Natural killer cell (primary cell): ENCODE results near the gene NAV2. TPM values are rescaled to one million over a fixed set of nuclear protein-coding genes. Genes with fewer than 3 reads are reported as not detected.
A peak's percentile ranks its signal among the peaks of the same experiment; 100 is the strongest.

ENCODE experiments used
- ATAC-seq, 3 donors: fragments of 150-1000 bp in 2 of 3; fragments of 200-7000 bp in 1 of 3; cut with Tn5 transposase; 1 replicate in 1 of 3; 2 replicates in 2 of 3; pipeline ENCODE4 v1.10.0; 2021; ENCODE audit warnings: mild to moderate bottlenecking in 2 of 3, moderate library complexity in 2 of 3
- DNase-seq, 2 donors: peaks; one replicate each; pipeline versions ENCODE4 v3.0.0 to v3.0.0-alpha.2; 2013 to 2021; ENCODE audit warnings: mixed read lengths in 1 of 2
- H3K27ac ChIP-seq: one replicate; pipeline ENCODE4 v1.5.1; 2013; ENCODE audit warnings: mild to moderate bottlenecking, low read length
- H3K27me3 ChIP-seq: one replicate; pipeline ENCODE4 v1.6.1; 2013; ENCODE audit warnings: low read length; ENCODE audit not compliant: control insufficient read depth, insufficient read depth
- H3K36me3 ChIP-seq: one replicate; pipeline ENCODE4 v1.6.1; 2013; ENCODE audit warnings: low read length; ENCODE audit not compliant: control insufficient read depth, insufficient read depth
- H3K4me1 ChIP-seq: one replicate; pipeline ENCODE4 v1.6.1; 2013; ENCODE audit warnings: low read length; ENCODE audit not compliant: control insufficient read depth, insufficient read depth
- H3K4me3 ChIP-seq: one replicate; pipeline ENCODE4 v1.5.1; 2013; ENCODE audit warnings: low read length
- H3K9me3 ChIP-seq: one replicate; pipeline ENCODE4 v1.6.1; 2013; ENCODE audit warnings: low read length; ENCODE audit not compliant: control insufficient read depth, insufficient read depth
- H3K27ac Mint-ChIP-seq, 2 donors: one replicate each; pipeline ENCODE4 v1.8.0; 2022; ENCODE audit warnings: mild to moderate bottlenecking in 2 of 2, mixed read lengths in 2 of 2, moderate library complexity in 1 of 2
- H3K27me3 Mint-ChIP-seq, 2 donors: one replicate each; pipeline ENCODE4 v1.8.0; 2022; ENCODE audit warnings: low read depth in 2 of 2, mixed read lengths in 2 of 2
- H3K36me3 Mint-ChIP-seq: one replicate; pipeline ENCODE4 v1.8.0; 2022; ENCODE audit warnings: mixed read lengths
- H3K4me1 Mint-ChIP-seq, 2 donors: one replicate each; pipeline ENCODE4 v1.8.0; 2022; ENCODE audit warnings: mixed read lengths in 2 of 2
- H3K4me3 Mint-ChIP-seq: one replicate; pipeline ENCODE4 v1.8.0; 2022; ENCODE audit warnings: mild to moderate bottlenecking, moderate library complexity, mixed read lengths
- H3K9me3 Mint-ChIP-seq, 2 donors: one replicate each; pipeline ENCODE4 v1.8.0; 2022; ENCODE audit warnings: mixed read lengths in 2 of 2
- WGBS: methylation state at CpG from one replicate; pipeline ENCODE4 v1.1.7; 2013; ENCODE audit warnings: missing lambda C conversion rate; ENCODE audit not compliant: insufficient coverage; 5-methylcytosine and 5-hydroxymethylcytosine counted together
- intact Hi-C: fragments of 100-400 bp; cut with micrococcal nuclease; formaldehyde crosslinking; loops from one replicate; pipeline ENCODE4 v1.14.2; 2022
- total RNA-seq, 4 donors: library from RNA; stranded (reverse); fragments of 120-200 nt in 1 of 4; gene quantifications; one replicate each; pipeline versions ENCODE4 v1.2.3 to v1.2.4, GENCODE V29; 2013 to 2022
- TF ChIP-seq, protein P1 (sequence below): fragments of 200-600 bp; IDR thresholded peaks from one replicate; pipeline ENCODE4 v1.8.0; 2022; ENCODE audit warnings: antibody characterized with exemption

Gene NAV2
- total RNA-seq, 3 donors from 2014 or later (not counting 1 experiment from before 2014, with no cell fraction given) = 0.14 to 1.6 (median 0.43) TPM

DNA sequence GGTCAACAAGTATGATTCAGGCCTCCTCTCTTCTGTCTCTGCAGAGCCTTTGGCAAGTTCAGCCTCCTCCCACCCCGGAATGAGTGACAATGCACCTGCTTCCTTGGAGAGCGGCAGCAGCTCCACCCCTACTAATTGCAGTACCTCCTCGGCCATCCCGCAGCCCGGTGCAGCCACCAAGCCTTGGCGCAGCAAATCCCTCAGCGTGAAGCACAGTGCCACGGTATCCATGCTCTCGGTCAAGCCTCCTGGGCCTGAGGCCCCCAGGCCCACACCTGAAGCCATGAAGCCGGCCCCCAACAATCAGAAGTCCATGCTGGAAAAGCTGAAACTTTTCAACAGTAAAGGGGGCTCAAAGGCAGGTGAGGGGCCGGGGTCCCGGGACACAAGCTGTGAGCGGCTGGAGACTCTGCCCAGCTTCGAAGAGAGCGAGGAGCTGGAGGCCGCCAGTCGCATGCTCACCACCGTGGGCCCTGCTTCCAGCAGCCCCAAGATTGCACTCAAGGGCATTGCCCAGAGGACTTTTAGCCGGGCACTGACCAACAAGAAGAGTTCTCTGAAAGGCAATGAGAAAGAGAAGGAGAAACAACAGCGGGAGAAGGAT is 220.6 kb downstream of the NAV2 start:
- no peaks in the 10 kb centered on the region for H3K36me3 Mint-ChIP-seq
- H3K27me3 Mint-ChIP-seq = peaks cover 0 to 7% of the 10 kb centered on the region in 2 donors
- WGBS = 94% methylated on average over 20 of the region's 20 CpGs

GRCh38 chr11:19933801-19934488 is 221.3 kb downstream of the NAV2 start:
- Histone ChIP-seq H3K4me3 (no peak overlapping the region), H3K9me3 (no peaks in the 10 kb centered on the region), H3K27me3 (no peaks in the 10 kb centered on the region), H3K36me3 (no peaks in the 10 kb centered on the region), H3K4me1 (no peaks in the 10 kb centered on the region), H3K27ac (no peak overlapping the region)
- no peak overlapping the region for H3K27ac Mint-ChIP-seq
- DNase-seq (no peak), ATAC-seq (no peak)
- no peaks in the 10 kb centered on the region for H3K9me3 Mint-ChIP-seq
- 81% methylated on average over 12 of the region's 12 CpGs for WGBS
- intact Hi-C loops = no loop called here
- no peak overlapping the region for H3K4me3 Mint-ChIP-seq
- H3K4me1 Mint-ChIP-seq = no peaks in the 10 kb centered on the region
- TF ChIP-seq, protein P1, sequence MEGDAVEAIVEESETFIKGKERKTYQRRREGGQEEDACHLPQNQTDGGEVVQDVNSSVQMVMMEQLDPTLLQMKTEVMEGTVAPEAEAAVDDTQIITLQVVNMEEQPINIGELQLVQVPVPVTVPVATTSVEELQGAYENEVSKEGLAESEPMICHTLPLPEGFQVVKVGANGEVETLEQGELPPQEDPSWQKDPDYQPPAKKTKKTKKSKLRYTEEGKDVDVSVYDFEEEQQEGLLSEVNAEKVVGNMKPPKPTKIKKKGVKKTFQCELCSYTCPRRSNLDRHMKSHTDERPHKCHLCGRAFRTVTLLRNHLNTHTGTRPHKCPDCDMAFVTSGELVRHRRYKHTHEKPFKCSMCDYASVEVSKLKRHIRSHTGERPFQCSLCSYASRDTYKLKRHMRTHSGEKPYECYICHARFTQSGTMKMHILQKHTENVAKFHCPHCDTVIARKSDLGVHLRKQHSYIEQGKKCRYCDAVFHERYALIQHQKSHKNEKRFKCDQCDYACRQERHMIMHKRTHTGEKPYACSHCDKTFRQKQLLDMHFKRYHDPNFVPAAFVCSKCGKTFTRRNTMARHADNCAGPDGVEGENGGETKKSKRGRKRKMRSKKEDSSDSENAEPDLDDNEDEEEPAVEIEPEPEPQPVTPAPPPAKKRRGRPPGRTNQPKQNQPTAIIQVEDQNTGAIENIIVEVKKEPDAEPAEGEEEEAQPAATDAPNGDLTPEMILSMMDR = no peak
- H3K27me3 Mint-ChIP-seq = peaks cover 0 to 7% of the 10 kb centered on the region in 2 donors
- H3K36me3 Mint-ChIP-seq = no peaks in the 10 kb centered on the region

More for the DNA sequence above, 220.6 kb downstream of the NAV2 start:
- H3K27ac ChIP-seq = no peak overlapping the region
- Mint-ChIP-seq H3K9me3 (no peaks in the 10 kb centered on the region), H3K27ac (no peak overlapping the region), H3K4me3 (no peak overlapping the region), H3K4me1 (no peaks in the 10 kb centered on the region)
- no peak for DNase-seq
- no peak for ATAC-seq
- no peaks in the 10 kb centered on the region for H3K4me1 ChIP-seq
- intact Hi-C loops = no loop called here
- H3K4me3 ChIP-seq = no peak overlapping the region
- no peaks in the 10 kb centered on the region for H3K36me3 ChIP-seq
- TF ChIP-seq, protein P1 = no peak
- H3K9me3 ChIP-seq = no peaks in the 10 kb centered on the region
- no peaks in the 10 kb centered on the region for H3K27me3 ChIP-seq

- TF ChIP-seq, protein P1 = no peak
- ATAC-seq (peak in 1 of 3 donors; percentile 14), DNase-seq (no peak)
- Mint-ChIP-seq H3K9me3 (no peaks in the 10 kb centered on the region), H3K4me3 (no peak overlapping the region), H3K27me3 (peaks cover 3 to 7% of the 10 kb centered on the region in 2 donors), H3K36me3 (no peaks in the 10 kb centered on the region), H3K27ac (no peak overlapping the region), H3K4me1 (no peaks in the 10 kb centered on the region)
- H3K4me1 ChIP-seq = peaks cover 2% of the 10 kb centered on the region
- H3K9me3 ChIP-seq = no peaks in the 10 kb centered on the region
- no peak overlapping the region for H3K4me3 ChIP-seq
- intact Hi-C loops = no loop called here
- 70% methylated on average over 3 of the region's 3 CpGs for WGBS
- no peaks in the 10 kb centered on the region for H3K36me3 ChIP-seq
- no peaks in the 10 kb centered on the region for H3K27me3 ChIP-seq
- H3K27ac ChIP-seq = no peak overlapping the region
Measured at GRCh38 chr11:19934828-19935259, 222.2 kb downstream of the NAV2 start.
